Measurements from ENCODE around the gene CDH13. TPM values are rescaled to one million over a fixed set of nuclear protein-coding genes. Genes with fewer than 3 reads are reported as not detected.

The CDH13 gene
- total RNA-seq, 1 experiment from 2014 or later = 49.3 TPM

- intact Hi-C loops (cut with micrococcal nuclease) = no loop called here
- ChIA-PET CTCF (interaction anchor here (0.7 kb wide), 1 partner anchor 11 kb away, joined by 3 read pairs; no protein-coding TSS in a partner anchor), POLR2A (no interaction called here)
- Mint-ChIP-seq H3K4me3 (ENCODE audit: unreplicated experiment) (no peak overlapping the region), H3K36me3 (ENCODE audit: insufficient read depth, unreplicated experiment) (no peaks in the 10 kb centered on the region), H3K9me3 (ENCODE audit: unreplicated experiment) (no peaks in the 10 kb centered on the region), H3K27me3 (ENCODE audit: insufficient read depth, unreplicated experiment) (no peaks in the 10 kb centered on the region), H3K4me1 (ENCODE audit: insufficient read depth, unreplicated experiment) (no peaks in the 10 kb centered on the region), H3K27ac (ENCODE audit: low read depth, unreplicated experiment) (no peak overlapping the region)
- no peak for TF ChIP-seq CTCF (IDR thresholded peaks at IDR 0.05; ENCODE audit: unreplicated experiment)
- DNase-seq (ENCODE audit: unreplicated experiment) = no peak
- BruUV-seq (replicated peaks) = no TSS peak
These were observed 491.0 kb downstream of the CDH13 start for GRCh38 chr16:83117810-83118209.

GRCh38 chr16:83118365-83118764 lies 491.6 kb downstream of the CDH13 start:
- Mint-ChIP-seq H3K4me1 (ENCODE audit: insufficient read depth, unreplicated experiment) (no peaks in the 10 kb centered on the region), H3K4me3 (ENCODE audit: unreplicated experiment) (no peak overlapping the region), H3K9me3 (ENCODE audit: unreplicated experiment) (no peaks in the 10 kb centered on the region), H3K27ac (ENCODE audit: low read depth, unreplicated experiment) (no peak overlapping the region), H3K36me3 (ENCODE audit: insufficient read depth, unreplicated experiment) (no peaks in the 10 kb centered on the region), H3K27me3 (ENCODE audit: insufficient read depth, unreplicated experiment) (no peaks in the 10 kb centered on the region)
- BruUV-seq (replicated peaks) = no TSS peak
- POLR2A ChIA-PET = no interaction called here
- DNase-seq (ENCODE audit: unreplicated experiment) = no peak
- no peak for TF ChIP-seq CTCF (IDR thresholded peaks at IDR 0.05; ENCODE audit: unreplicated experiment)
- CTCF ChIA-PET = no interaction called here
- intact Hi-C loops (cut with micrococcal nuclease) = no loop called here

- peak; percentile 26 for DNase-seq (ENCODE audit: unreplicated experiment)
- CTCF ChIA-PET = no interaction called here
- Mint-ChIP-seq H3K9me3 (ENCODE audit: unreplicated experiment) (peaks cover 21% of the 10 kb centered on the region), H3K27me3 (ENCODE audit: insufficient read depth, unreplicated experiment) (no peaks in the 10 kb centered on the region), H3K4me1 (ENCODE audit: insufficient read depth, unreplicated experiment) (no peaks in the 10 kb centered on the region), H3K4me3 (ENCODE audit: unreplicated experiment) (no peak overlapping the region), H3K36me3 (ENCODE audit: insufficient read depth, unreplicated experiment) (peaks cover 33% of the 10 kb centered on the region), H3K27ac (ENCODE audit: low read depth, unreplicated experiment) (peak overlapping the region; percentile 5)
- intact Hi-C loops (cut with micrococcal nuclease) = no loop called here
- POLR2A ChIA-PET = interaction anchor here (0.6 kb wide), 2 partner anchors 111 to 523 kb away, joined by 3 read pairs; no protein-coding TSS in a partner anchor
- TF ChIP-seq CTCF (IDR thresholded peaks at IDR 0.05; ENCODE audit: unreplicated experiment) = no peak
- no TSS peak for BruUV-seq (replicated peaks)
These were observed 499.3 kb downstream of the CDH13 start for GRCh38 chr16:83125999-83126568.

- CTCF ChIA-PET = interaction anchor here (0.5 kb wide), 1 partner anchor 11 kb away, joined by 3 read pairs; no protein-coding TSS in a partner anchor
- DNase-seq (ENCODE audit: unreplicated experiment) = no peak
These were observed 501.3 kb downstream of the CDH13 start for GRCh38 chr16:83128041-83128440.

More at GRCh38 chr16:83128041-83128440, 501.3 kb downstream of the CDH13 start:
- no peaks in the 10 kb centered on the region for H3K4me1 Mint-ChIP-seq (ENCODE audit: insufficient read depth, unreplicated experiment)
- no TSS peak for BruUV-seq (replicated peaks)
- no peaks in the 10 kb centered on the region for H3K27me3 Mint-ChIP-seq (ENCODE audit: insufficient read depth, unreplicated experiment)
- H3K36me3 Mint-ChIP-seq (ENCODE audit: insufficient read depth, unreplicated experiment) = peaks cover 33% of the 10 kb centered on the region
- intact Hi-C loops (cut with micrococcal nuclease) = no loop called here
- POLR2A ChIA-PET = no interaction called here
- H3K27ac Mint-ChIP-seq (ENCODE audit: low read depth, unreplicated experiment) = no peak overlapping the region
- H3K9me3 Mint-ChIP-seq (ENCODE audit: unreplicated experiment) = peaks cover 21% of the 10 kb centered on the region
- no peak overlapping the region for H3K4me3 Mint-ChIP-seq (ENCODE audit: unreplicated experiment)
- no peak for TF ChIP-seq CTCF (IDR thresholded peaks at IDR 0.05; ENCODE audit: unreplicated experiment)

Data from MCF 10A (cell line).